Stimulated activated CD8-positive, alpha-beta memory T cell treated with anti-CD3 and anti-CD28 coated beads, Interleukin-2, amount 100 ng/mL, for 1 hour (primary cell): ENCODE data around the gene CANT1.
"Not testable (repeated sequence)": the region's sequence is repeated elsewhere in the genome, so short reads cannot be mapped to it uniquely, and the experiment has no call there.

ENCODE experiments used
- DNase-seq, 2 donors: peaks; one replicate each; pipeline ENCODE4 v3.0.0-alpha.2; 2020; ENCODE audit warnings: low read depth in 2 of 2

The CANT1 gene

GRCh38 chr17:78977681-78977943 lies 32.0 kb downstream of the CANT1 start:
- DNase-seq, result no peak

GRCh38 chr17:78976907-78977680 lies 32.5 kb downstream of the CANT1 start:
- DNase-seq, result no peak

GRCh38 chr17:78974635-78975591 lies 34.7 kb downstream of the CANT1 start:
- no peak for DNase-seq

DNA sequence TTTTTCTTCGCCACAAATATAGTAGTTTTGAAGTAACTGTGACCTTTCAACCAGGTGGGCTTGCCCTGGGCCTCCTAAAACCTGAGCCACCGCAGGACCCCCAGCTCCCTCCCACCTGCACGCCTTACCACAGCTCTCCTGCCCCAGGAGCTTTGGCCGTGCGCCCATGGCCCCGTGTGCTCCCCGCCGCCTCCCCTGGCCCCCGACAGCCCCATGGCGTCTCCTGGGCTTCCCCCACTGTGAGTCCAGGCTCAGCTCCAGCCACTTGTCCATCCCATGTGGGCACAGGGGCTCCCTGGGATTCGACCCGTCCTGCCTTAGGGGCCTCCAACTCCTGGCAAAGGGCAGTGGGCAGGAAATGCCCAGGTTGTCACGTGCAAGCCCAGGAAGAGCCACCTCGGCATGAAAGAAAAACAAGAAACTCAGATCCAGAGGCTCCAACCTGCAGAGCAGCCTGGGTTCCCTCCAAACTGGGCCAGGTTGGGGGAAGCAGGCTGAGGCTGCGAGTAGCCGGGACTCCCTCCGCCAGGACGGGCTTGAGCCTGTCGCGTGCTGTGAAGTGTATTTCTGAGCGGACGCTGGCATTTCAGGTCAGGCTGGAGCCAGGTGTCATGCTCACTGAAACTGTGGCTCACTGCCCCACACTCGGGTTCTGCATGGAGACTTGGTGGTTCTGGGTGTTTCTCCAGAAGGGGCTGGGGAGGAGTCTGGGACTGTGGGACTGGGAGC lies 35.6 kb downstream of the CANT1 start:
- DNase-seq, result no peak

GRCh38 chr17:78973196-78973595 lies 36.4 kb downstream of the CANT1 start:
- DNase-seq, result no peak

DNA sequence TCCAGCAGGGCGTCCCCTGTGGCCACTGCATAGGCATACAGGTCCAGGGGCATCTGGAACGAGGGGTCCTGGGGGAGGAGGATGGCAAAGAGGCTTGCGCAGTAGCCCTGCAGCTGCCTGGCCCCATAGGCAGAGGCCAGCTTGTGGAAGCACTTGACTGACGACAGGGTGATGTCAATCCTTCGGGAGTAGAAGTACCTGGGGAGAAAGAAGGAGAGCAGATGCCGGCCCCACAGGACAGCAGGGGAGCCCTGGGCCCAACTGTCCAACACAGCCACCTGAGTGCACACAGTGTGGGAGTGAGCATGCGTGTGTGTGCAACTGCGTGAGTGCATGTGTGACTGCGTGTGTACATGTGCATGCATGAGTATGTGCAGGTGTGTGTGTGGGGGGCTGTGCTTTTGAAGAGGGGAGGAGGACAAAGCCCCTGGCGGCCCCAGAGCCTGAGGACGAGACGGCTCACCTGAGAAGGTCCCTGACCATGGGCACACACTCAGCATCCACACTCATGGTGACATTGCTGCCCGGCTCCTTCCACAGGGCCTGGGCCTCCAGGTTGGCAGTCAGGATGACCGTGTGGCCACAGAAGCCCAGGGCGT lies 37.0 kb downstream of the CANT1 start:
- no peak for DNase-seq

GRCh38 chr17:78971756-78972506 lies 37.6 kb downstream of the CANT1 start:
- DNase-seq, result no peak

DNA sequence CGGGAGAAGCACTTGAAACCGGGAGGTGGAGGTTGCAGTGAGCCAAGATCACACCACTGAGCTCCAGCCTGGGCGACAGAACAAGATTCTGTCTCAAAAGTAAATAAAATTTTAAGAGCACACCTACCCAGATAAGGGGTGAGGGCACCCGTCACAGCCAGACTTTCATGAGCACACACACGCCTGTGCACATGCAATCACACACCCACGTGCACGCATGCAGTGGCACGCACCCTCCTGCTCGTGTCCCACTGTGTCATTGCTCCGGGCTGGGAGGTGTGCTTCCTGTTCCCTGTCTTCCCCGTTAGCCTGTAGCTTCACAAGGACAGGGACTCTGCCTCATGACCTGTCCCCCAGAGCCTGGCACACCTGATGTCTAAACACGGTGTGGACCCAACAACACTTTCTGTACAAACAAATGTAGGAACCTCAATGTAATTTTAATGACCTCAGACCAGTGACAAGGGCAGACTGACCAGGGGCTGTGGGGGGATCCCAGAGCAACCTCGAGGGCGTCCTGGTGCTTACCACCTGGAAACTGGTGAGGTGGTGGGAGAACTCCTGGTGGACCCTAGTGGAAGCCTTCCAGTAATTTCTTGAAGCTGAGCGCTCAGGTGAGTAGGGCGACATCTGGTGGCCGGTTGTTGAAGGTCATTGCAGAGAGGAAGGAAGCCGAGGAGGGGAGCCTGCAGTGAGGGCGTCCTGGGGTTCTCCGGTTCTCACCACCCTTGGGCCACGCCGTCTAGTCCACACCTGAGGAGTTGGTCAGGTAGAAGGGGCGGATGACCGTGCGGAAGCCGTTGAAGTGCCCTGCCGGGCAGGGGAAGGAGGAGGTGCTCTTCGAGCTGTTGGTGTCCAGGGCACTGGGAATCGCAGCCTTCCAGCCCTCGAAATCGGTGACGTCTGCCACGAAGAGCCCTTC lies 38.5 kb downstream of the CANT1 start:
- DNase-seq, result peak; percentile 62 to 64

- DNase-seq, result no peak
These were observed 39.7 kb downstream of the CANT1 start for GRCh38 chr17:78969865-78970264.

GRCh38 chr17:78967782-78968362 lies 41.7 kb downstream of the CANT1 start:
- no peak for DNase-seq

- DNase-seq, result no peak
These were observed 42.5 kb downstream of the CANT1 start for GRCh38 chr17:78966910-78967600.

DNA sequence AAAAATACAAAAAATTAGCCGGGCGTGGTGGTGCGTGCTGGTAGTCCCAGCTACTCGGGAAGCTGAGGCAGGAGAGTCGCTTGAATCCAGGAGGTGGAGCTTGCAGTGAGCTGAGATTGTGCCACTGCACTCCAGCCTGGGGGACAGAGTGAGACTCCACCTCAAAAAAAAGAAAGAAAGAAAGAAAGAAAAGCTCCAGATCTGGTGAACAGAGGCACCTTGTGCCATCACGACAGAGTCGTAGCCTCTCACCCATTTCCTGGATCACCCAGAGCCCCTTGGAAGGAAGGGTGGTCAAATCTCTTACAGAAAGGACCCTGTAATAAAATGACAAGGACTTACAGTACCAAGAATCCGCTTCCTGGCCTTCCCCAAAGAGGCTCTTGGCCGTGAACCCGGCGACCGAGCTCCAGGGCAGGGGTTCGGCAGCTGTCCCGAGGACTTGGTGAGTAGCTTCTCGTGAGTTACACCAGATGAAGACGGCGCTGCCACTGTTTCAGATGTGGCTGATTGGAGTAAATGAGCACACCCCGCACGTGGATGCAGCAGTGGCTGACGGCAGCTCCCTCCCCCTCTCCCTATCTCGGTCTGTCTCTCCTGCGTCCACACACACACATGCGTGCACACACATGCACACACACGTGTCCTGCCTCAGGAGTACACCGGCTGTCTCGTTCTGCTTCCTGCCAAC lies 43.3 kb downstream of the CANT1 start:
- no peak for DNase-seq

DNA sequence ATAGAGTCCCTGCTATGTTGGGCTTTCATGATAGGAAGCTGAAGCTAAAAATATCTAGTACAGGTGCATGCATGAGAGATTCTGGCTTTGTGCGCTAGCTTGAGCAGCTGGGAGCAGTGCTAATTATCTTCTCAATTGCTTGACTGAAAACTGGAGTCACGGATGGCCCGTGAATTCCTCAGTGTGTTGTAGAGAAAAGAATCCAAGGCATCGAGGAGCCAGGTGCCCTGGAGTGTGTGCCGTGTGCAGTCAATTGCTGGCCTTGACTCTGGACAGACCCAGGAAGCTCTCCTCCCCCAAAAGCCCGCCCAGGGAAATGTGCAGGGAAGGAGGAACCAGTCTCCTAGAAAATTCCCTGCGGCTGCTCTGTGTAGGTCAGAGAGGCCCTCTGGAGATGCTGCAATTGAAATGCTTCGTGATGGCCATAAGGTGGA lies 44.1 kb downstream of the CANT1 start:
- no peak for DNase-seq

DNA sequence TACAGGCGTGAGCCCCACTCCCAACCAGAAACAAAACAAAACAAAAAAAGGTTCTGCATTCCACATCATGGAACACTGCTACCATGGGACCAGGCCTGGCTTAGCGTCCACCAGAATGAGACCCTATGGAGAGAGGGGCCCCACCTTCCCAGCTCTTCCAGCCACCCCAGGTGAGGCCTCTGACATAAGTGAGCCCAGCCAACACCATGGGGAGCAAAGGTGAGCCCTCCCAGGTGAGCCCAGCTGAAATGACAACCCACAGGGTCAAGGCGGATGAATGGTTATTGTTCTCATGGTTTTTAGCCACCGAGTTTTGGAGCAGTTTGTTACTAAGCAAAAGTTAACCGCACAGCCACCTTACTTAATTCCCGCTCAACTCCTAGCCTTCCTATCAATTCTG lies 46.2 kb downstream of the CANT1 start:
- DNase-seq, result no peak

DNA sequence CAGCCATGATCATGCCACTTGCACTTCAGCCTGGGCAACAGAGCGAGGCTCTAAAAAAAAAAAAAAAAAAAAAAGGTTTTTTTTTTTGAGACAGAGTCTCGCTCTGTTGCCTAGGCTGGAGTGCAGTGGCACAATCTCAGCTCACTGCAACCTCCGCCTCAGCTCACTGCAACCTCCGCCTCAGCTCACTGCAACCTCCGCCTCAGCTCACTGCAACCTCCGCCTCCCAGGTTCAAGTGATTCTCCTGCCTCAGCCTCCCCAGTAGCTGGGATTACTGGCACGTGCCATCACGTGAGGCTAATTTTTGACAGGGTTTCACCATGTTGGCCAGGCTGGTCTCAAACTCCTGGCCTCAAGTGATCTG lies 46.6 kb downstream of the CANT1 start:
- not testable (repeated sequence) for DNase-seq

DNA sequence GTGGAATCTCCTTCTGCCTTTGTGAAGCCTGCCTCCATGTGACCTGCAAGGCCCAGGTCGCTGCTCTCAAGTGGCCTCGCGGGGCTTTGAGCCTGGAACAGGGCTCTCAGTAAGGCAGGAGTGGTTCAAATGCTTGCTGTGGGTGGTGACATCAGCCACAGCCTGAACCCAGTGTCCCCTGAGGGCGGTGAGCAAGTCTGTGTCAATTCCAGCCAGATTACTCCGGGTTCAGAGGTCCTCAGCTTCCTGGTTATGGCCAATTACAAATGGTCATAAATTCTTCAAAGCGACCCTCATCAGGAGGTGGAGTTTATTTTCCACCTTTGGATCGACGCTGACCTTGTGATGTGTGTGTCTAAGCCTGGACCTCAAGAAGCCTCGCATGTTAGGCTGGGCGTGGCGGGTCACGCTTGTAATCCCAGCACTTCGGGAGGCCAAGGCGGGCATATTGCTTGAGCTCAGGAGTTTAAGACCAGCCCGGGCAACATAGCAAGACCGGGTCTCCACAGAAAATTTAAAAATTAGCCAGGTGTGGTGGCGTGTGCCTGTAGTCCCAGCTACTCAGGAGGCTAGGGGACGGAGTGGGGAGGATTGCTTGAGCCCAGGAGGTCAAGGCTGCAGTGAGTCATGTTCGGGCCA lies 47.1 kb downstream of the CANT1 start:
- DNase-seq, result no peak

GRCh38 chr17:78961571-78961970 lies 48.0 kb downstream of the CANT1 start:
- DNase-seq, result no peak

GRCh38 chr17:78960928-78961327 lies 48.6 kb downstream of the CANT1 start:
- DNase-seq, result no peak
